Gastroesophageal sphincter (tissue), 3 donors: Measurements from ENCODE around the gene USP24.

Experiments
- EP300 ChIP-seq: sonication (generic); formaldehyde crosslinking; IDR thresholded peaks from one replicate; pipeline ENCODE4 v1.6.1; 2017; ENCODE audit warnings: antibody characterized with exemption, mild to moderate bottlenecking
- POLR2A ChIP-seq, 2 donors: fragments of 450-650 bp; IDR thresholded peaks; one replicate each; pipeline ENCODE4 v1.6.1; 2017; ENCODE audit warnings: antibody characterized with exemption in 2 of 2, mild to moderate bottlenecking in 2 of 2, moderate library complexity in 1 of 2
- TF ChIP-seq, protein P1 (sequence below), 4 experiments: fragments of 200-600 bp in 2 of 4; fragments of 450-650 bp in 2 of 4; sonication (generic) in 1 of 4; IDR thresholded peaks; one replicate each; pipeline ENCODE4 v1.5.1; 2017 to 2019; ENCODE audit warnings: antibody characterized with exemption in 4 of 4, mild to moderate bottlenecking in 2 of 4, moderate library complexity in 2 of 4

DNA sequence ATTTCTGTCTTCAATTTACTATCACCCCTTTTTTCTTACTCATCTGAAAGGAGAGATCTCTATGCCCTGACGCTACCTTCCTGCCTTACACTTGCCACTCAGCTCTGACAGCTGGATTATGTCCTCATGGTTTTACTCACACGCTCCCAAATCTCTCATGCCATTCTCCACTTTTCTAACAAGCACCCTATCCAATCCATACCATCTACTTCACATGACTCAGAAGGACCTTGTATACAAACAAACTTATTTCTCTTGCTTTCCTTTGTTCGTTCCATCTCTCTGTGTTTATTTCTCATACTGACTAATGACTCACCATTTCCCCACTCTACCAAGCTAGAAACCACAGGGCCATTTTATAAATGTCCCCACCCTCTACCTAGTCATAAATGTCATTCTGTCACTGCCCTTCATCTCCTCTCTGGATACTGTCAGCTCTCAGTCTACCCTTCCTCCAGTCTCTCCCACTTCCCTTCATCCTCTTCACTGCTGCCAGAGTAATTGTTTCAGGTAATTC, 87.3 kb downstream of the USP24 start:
- TF ChIP-seq, protein P1, sequence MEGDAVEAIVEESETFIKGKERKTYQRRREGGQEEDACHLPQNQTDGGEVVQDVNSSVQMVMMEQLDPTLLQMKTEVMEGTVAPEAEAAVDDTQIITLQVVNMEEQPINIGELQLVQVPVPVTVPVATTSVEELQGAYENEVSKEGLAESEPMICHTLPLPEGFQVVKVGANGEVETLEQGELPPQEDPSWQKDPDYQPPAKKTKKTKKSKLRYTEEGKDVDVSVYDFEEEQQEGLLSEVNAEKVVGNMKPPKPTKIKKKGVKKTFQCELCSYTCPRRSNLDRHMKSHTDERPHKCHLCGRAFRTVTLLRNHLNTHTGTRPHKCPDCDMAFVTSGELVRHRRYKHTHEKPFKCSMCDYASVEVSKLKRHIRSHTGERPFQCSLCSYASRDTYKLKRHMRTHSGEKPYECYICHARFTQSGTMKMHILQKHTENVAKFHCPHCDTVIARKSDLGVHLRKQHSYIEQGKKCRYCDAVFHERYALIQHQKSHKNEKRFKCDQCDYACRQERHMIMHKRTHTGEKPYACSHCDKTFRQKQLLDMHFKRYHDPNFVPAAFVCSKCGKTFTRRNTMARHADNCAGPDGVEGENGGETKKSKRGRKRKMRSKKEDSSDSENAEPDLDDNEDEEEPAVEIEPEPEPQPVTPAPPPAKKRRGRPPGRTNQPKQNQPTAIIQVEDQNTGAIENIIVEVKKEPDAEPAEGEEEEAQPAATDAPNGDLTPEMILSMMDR (IDR thresholded peaks at IDR 0.05): no peak
- TF ChIP-seq EP300 (no peak), POLR2A (IDR thresholded peaks at IDR 0.05) (no peak)
